ENCODE results near the gene CROCC2.

- TF ChIP-seq MYC (IDR thresholded peaks at IDR 0.05; ENCODE audit: borderline replicate concordance, low read length) = no peak
- no peak for TF ChIP-seq CTCF (IDR thresholded peaks at IDR 0.05)
- TF ChIP-seq RFX5 (IDR thresholded peaks at IDR 0.05) = no peak
- TF ChIP-seq EP300 (IDR thresholded peaks at IDR 0.05) = no peak
- no peak for TF ChIP-seq POLR2A (IDR thresholded peaks at IDR 0.05; ENCODE audit: low read length)
- TF ChIP-seq KDM1A (IDR thresholded peaks at IDR 0.05; ENCODE audit: low read depth) = no peak
- no peak for TF ChIP-seq NR3C1 (IDR thresholded peaks at IDR 0.05)
- no peak for TF ChIP-seq CBX2 (IDR thresholded peaks at IDR 0.05; ENCODE audit: borderline replicate concordance, low read depth)
- no peak for TF ChIP-seq SREBF2 (IDR thresholded peaks at IDR 0.05)
- no peak for TF ChIP-seq RAD21 (conservative IDR thresholded peaks at IDR 0.05 in 1 of 2, IDR thresholded peaks at IDR 0.05 in 1 of 2)
- no peak for TF ChIP-seq USF2 (IDR thresholded peaks at IDR 0.05)
- TF ChIP-seq CHD2 (IDR thresholded peaks at IDR 0.05; ENCODE audit: low read length, partially characterized antibody) = no peak
- TF ChIP-seq REST (IDR thresholded peaks at IDR 0.05) = no peak
- no peak for TF ChIP-seq ZNF302 (CRISPR knock-in tag; IDR thresholded peaks at IDR 0.05)
These were observed 45.0 kb downstream of the CROCC2 start for GRCh38 chr2:240951045-240951594.
